Medulla oblongata (tissue), 1 donor: Measurements from ENCODE around the gene GREM1.
A peak's percentile ranks its signal among the peaks of the same experiment; 100 is the strongest.

Source experiments
- DNase-seq: peaks from one replicate; pipeline ENCODE4 v3.0.0-alpha.2; 2015; ENCODE audit errors: extremely low spot score

GREM1 gene

DNA sequence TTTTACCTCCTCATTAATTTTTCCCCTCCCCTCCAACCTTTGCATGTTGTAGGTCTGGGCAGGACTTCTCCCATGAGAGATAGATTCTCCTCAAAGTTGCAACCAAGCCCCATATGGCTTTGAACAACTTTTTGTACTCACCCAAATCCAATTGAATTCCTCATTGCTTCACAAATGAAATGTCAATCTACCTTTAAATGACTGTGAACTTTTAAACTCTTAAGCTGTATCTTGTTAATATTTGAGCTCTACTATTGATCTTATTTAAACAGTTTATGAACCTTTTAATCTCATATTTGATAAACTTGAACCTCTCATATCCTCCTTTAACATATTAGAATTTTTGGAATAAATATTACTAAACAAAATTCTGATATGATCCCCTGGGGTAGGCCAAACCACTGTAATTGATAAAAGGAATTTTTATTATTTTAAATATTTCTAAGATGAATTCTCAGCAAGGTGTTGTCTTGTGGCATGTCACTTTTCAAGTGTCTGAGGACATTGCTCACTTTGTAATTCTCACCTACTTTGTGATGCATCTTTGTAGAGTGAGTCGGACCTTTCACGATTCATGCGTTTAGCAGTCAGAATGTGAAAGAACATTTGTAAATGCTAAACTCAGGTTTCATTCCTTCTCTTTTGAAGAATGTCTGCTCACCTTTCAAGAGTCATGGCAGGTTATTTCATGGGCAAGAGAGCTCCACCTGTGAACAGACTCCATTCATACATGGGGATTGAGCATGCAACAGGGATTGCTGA lies 23.4 kb upstream of the GREM1 start:
- no peak for DNase-seq

DNA sequence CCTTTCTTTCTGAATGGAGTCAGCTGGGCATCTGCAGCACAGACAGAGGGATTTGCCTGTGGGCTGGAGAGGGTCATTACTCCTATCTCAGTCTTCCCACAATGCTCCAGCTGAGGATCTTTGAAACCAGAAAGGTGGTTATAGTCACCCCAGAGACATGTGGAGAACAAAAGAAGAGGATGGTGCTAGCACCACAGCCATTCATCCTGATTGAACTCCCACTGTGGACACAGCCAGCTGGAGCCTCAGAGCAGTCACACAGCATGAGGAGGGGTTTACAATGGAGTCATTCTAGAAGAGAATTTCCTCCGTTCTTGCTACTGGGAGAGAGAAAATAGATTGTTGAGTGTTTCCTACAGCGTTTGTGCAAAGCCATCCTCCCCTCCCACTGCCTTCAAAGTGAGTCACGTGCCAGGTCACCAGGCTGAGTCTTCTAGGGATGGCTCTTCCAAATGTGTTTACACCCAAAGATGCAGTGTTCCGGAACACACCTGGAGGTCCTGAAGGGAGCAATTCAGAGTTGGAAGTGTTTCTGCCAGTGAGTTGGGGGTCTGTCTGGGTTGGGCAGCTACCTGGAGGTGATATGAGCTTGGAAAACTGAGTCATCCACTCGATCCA lies 18.9 kb upstream of the GREM1 start:
- DNase-seq = no peak

DNA sequence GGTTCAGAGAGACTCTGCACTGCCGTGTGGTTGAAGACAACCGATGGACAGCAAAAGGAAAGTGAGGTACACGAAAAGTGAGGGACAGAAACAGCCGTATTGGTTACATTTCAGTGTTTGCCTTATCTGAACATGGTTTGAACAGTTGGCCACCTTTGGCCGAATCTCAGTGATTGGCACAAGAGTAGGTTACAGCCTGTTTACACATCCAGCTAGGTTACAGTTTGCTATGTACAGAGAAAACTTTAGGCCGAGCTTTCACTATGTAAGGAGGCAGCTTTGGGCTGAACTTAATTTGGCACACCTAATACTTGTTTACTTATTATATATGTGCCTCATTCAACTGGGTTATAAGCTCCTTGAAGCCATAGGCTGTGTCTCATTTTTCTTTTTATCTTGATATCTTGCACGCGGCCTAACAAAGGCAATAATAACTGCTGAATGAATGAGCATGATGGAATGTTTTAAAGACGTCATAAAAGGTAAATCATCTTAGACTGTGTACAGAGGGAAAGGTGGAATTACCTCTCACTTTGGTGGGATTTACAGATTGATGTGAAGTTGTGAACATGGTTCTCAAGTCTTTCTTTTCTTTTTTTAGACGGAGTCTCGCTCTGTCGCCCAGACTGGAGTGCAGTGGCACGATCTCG lies 17.2 kb upstream of the GREM1 start:
- no peak for DNase-seq

DNA sequence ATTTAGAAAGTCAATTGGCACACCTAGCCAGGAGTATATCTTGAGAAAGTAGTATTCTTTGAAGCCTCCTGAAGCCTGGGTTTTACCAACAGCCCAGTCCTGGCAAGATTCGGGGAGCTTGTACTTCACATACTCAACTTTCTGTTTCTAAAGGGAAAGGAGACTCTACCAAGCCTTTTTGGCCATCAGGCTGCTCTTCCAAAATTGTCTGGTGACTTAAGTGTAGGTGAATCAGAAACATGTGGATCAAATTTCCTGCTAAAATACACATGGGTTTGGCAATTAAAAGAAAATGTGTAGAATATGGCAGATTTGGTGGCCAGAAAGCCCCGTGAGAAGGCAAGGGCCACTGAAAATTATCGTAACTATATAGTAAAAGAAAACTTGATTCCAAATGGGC lies 15.9 kb upstream of the GREM1 start:
- DNase-seq = no peak

DNA sequence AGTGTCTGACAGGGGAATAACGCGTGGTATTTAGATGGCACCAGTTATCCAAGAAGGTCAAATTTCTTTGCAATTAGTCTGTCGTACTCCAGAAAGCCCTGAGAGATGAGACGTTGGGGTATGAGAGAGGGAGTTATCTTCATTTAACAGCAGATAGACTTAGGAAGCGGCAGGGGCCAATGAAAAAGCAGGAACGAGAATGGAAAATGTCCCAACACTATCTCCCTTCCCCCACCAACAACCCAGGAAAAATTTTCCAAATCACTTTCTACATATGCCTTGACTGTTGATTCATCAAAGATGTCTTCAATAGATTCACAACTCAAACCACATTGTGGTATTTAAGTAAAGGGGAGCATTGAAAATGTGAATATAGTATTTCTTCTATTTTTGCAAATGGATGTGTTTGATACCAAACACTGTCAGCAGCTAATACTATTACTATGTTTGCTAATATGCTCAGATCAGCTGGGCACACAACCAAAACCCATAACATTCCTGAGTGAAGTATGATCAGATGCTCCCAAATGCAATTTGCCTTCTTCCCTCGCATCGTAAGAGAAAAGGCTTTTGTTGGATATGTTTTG lies 13.3 kb upstream of the GREM1 start:
- DNase-seq = no peak

DNA sequence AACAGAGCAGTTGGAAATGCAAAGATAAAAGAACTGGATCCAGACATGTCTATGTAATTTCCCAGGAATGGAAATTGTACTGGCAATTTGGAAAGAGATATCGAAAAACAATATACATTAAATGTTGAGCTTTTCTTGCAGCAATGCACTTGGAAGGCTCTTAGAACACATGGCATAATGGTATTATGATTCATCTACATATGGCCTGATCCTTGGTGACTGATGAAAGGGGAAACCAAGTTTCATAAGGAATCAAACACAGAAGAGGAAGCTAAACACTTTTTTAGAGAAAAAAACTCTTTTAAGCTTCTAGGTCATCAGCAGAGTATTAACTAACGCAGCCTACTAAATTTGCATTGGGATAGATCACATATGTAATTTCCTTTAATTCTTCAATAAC lies 12.4 kb upstream of the GREM1 start:
- no peak for DNase-seq

DNA sequence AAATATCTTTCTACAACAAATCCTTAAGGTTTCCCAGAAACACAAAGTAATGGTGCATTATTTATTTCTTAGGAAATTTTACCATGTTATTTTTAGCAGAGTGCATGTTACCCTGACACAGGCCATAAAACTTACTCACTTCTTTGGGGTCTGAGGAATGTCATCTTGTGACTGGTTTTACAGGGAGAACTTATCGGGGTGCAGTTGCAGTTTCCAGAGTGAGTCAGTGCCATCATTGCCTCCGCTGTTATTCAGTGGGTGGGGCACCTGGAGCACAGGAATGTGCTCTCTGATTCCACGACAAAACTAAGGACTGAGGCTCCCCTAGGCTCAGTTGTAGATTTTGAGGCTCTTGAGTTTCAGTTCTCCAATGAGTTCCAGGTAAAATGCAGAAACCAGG lies 11.1 kb upstream of the GREM1 start:
- DNase-seq = no peak

DNA sequence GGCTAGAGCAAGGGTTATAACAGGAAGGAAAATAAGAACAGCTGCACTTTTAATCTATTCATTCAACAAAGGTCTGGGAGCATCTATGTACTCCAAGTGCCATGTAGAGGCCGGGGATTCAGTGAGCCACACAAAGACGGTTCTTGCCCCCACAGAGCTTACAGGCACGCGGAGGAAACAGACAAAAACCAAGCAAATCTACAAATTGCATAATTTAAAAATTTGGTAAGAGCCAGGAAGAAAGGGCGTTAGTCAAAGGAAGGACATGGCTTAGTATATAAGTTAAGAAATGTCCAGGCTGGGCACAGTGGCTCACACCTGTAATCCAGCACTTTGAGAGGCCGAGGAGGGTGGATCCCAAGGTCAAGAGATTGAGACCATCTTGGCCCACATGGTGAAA lies 10.4 kb upstream of the GREM1 start:
- DNase-seq = no peak

DNA sequence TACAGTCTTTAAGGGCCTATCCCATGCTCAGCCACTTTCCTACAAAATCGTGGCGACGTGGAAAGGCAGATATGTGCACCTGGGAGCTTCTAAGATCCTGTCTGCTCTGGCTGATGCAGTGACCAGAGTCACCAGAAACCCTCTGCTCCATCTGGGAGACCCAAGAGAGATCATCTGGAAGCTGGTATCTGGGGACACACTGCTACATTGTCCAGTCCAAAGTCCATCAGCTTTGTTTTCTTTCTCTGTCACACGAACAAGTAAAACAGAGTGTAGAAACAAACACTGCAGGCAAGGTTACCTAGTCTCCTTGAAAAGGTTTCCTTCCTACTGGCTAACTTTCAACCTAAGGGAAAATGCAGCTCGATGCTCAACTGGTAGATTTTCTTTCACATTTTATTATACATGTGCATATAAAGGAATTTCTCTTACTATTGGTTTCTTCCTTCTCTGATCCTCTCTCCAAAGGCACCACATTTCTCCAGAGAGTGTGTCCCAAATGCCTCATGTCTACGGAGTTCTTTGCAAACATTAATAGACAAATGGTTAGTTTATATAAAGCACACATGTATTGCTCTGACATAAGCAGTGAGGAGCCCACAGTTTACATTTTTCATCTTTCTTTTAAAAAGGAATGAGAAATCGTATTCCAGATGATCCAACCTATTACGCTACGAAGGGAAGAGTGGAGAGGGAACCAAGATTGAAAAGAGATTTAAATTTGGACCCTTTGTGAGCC lies 8.3 kb upstream of the GREM1 start:
- no peak for DNase-seq

DNA sequence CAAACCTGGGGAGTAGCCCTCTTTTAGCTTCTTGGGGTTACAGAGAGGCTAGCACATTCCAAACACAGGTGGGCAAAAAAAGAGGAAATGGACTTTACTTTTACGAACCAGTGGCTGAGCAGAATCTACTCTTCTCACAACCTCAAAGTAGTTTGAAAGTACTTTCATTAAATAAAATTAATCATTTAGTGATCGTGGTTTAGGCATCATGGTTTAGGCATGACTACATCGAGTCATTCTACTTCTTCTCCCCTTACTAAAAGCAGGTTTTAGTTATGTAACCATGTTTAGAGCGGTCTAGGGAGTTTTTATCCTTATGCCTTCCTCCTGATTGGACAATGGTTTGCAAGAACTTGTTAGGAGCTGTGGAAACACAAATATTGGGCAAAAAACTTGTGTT lies 2.5 kb upstream of the GREM1 start:
- no peak for DNase-seq

DNA sequence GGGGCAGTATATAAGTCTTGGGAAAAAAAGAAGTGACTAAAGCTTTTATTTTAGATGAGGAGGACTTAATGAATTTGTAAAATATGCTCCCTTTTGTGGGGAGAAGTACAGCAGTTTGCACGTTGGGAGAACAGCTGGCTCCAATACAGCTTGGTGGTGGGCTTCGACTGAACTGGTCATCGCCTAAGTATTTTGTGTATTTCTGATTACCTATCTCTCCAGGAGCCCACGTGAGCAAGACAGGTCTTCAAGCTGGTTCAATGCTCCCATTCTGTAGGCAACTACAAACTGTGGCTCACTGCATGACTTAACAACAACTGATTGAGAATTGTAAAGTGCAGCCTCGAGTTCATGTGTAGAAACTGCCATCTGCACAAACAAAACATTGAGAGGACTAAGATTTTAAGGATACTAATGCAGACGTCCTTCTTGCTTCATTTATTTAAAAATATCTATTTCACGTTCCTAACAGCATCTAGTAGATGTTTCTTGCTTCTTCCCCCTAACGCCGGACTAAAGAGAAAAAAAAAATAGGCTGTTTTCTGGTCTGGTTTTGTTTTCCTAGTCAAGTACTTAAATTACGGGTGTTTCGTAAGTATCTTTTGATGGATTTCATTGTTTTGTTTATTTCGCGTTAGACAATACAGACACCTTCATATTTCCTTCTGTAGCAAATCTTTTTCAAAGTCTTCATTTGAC lies 1.4 kb upstream of the GREM1 start:
- no peak for DNase-seq

DNA sequence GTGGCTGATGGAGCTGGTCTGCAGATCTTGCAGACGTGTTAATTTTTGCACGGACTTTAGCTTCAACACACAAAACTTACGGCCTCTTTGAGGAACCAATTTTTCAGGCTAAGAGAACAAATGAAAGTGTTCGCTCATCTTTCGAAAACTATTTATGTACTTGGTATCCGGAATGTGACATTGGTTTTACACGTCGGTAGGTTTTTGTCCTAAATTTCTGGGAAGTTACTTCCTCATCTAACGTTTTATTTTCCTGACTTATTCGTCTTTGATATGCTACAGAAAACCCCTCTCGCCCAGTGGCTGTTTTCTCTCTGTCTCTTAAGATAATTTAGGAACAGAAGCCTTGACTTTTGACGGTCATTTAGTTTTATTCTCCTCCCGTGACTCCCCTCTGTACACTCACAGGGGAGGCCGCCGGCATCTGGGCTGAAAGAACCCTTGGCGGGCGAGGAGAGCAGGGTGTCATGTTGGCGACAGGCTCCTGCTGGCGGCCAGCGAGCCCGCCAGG lies 834 bp upstream of the GREM1 start:
- peak; percentile 36 for DNase-seq

DNA sequence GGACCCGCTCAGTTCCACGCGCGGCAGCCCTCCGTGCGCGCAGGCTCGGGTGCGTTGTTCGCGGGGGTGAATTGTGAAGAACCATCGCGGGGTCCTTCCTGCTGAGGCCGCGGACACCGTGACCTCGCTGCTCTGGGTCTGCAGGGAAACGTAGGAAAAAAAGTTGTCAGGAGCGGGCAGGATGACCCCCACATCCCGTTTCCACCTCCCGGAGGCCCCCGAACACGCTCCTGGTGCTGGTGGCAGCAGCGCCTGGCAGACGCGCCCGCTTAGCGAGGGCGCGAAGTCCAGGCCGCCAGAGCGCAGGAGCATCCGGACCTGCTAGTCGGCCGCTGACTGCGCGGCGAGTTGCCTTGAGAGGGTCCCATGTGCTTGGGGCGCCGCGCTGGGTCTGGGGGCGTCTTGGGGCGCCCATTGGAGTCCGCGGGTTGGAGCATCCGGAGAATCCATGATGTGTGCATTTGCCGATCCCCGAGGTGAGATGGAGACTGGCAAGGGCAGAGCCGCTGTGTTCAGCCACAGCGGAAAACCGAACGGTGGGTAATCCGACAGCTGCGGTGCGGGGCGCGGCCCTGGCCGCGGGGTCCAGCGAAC lies 520 bp downstream of the GREM1 start:
- DNase-seq = no peak

DNA sequence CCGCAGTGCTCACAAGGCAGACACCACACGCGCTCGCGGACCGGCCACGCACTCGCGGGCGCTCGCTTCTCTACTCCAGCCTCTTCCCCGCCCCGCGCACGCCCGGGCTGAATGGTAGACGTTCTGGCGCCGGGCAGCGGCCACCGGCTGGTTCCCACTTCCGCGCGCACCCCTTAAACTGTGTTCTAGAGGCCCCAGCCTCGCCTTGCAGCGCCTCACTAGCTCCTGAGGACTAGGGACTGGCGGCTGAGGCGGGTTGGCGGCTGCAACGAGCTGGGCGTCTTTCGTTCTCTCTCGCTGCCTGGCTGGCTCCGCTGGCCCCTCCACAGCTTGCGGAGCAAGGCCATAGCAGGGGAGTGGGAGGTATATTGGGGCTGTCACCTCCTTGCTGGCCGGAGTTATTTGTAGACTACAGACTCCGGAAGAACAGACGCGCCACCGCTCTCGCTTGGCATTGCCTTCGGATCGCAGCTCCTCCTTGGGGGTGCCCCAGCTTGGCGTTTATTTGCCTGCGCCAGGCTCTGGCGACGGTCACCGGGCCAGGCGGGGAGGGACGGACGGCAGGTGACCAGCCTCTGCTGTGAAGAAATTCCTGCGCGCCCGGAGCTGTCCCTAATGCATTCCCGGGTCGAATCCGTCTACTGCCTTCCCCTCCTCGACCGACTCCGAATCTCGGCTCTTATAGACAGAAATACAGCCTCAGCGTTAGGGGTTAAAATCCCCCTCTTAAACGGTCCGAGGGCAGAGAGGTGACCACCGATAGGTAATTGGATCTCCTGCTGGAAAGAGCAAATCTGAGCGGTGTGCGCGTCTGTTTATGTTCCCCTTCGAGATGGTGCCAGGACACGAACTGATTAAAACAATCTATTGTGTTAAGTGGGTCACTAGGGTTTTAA lies 1.3 kb downstream of the GREM1 start:
- DNase-seq = no peak

DNA sequence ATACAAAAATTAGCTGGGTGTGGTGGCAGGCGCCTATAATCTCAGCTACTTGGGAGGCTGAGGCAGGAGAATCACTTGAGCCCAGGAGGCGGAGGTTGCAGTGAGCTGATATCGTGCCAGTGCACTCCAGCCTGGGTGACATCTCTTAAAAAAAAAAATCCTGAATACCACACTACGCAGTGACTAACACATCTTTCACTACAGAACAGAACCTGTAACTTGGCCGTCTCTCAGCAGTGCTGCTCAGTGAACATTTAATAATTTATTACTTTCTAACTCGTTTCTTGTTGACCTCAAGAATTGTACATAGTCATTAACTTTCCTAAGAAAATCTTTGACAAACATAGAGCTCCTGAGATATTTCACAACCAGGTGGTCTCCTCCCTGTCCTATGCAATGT lies 3.8 kb downstream of the GREM1 start:
- DNase-seq = no peak

DNA sequence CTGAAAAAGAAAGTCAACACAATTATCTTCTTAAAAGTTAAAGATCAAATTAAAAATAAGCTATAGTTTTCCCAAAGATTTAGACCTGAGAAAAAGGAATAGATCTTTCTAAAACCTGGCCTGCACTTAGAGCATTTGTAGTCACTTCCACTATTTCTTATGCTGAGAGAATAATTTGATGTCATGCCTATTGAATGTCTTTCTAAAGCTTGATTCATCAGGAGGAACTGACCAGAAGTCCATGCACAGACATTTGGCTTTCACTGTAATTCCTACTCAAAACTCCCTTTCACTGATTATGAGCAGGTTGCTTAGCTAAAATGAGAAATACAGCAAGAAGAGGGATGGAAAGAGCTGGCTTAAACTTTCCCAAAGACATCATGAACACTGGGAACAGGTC lies 4.3 kb downstream of the GREM1 start:
- no peak for DNase-seq

DNA sequence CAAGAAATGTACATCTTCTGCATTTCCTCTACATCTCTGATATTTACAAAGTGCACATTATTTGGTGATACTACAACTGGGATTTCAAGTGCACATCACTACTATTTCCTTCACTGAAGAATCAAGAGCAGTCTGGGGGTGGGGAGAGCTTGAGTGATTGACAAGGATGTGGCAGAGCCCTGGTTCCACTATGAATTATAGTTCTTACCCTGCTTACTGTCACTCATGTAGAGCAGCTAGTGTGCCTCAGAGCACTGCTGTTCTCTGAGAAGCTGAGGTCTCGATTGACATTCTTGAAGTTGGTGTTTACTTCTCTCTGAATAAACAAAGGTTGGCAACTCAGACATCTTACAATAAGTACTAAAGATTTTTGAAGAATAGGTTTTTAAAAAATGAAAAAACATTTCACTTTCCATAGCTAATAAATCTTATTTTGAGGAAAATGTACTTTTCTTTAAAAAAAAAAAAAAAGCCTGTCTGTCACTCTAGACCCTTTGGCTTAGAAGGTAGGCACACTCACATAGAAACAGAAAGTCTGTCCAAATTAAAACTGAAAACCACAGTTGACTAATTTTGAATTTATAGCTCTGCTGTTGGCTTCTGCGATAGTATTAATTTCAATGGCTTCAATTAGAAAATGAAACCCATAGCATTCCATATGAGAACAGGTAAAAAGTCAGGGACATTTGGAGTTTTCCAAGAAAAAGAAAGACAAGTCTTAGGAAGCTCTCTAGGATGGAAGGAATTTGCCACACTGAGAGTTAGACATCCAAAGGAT lies 5.6 kb downstream of the GREM1 start:
- no peak for DNase-seq

DNA sequence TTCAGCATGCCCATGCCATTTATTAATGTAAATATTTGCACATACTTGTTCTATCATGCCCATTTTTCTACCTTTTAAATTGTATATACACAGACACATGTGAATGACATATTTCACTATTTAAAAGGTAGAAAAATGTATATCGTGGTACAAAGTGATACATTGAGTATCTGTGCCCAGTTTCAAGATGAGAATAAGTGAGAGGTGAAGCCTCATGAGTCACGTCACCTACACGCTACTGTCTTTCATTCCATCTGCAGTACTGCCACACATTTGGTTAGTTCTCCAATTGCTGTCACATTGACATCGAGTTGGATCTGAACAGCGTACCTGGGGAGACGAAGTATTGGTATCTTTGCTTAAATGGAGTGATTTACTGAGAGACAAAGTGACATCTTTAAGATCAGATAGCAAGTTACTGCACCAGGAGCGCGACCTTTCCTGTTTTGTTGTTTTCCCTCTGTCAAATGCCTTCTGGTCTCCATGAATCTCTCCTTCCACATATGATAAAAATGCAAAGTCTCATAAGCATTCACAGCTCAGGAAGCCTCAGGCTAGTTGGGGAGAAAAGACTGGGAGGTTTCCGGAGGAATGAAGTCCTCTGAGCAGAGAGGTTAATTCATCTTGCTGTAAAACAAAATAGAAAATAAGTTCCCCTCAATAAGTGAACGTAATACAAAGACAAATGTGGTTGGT lies 12.0 kb downstream of the GREM1 start:
- DNase-seq = no peak
